GM21786 (cell line): ENCODE measurements around the gene COMMD3.
A peak's percentile ranks its signal among the peaks of the same experiment; 100 is the strongest.

Experiments
- ATAC-seq: cut with Tn5 transposase; IDR thresholded peaks from one replicate; pipeline ENCODE4 v1.9.1; 2021; ENCODE audit not compliant: unreplicated experiment

The COMMD3 gene

DNA sequence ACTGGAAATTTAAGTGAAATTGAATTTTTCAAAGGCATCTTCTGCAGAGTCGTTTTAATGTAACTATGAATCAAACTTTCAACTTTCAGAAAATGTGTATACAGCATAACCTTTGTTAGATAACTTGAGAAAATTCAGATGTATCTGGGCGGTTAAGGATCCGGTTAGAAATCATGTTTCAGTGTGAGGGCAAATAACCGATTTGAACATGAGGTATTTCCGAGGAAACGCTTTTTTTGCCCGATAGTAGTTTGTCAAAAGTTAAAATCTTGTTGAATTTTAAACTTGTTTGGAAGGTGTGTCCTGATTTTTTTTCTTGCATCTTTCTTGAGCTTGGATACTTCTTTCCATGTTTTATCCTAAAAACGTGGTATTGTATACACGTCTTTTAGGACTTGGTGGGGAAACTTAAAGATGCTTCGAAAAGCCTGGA, 3.4 kb downstream of the COMMD3 start:
- ATAC-seq = no peak

DNA sequence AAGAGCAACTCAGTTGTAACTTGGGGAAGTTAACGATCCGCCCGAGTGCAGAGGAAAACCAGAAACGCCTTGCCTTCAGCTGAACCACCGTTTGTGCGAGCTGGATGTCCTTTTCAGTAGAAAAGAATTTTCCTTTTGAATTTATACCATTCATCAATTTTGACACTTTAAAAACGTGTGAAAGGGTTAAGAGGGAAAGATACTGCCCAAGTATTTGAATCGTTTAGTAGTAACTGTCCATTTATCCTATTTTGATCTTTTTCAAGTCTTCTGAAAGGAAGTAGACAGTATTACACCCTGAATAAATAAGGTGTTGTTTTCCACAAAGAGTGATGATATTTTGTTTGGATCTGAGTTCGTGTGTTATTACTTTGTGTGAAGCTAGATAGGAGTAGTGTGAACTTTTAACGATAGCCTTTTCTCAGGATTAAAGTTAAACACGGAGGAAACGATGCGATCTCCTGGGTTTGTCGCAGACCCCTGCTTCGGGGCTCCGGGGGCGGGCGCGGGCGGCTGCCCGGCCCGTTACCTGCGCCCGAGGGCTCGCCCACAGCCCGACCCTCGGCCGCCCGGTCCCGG, 3.9 kb downstream of the COMMD3 start:
- no peak for ATAC-seq

DNA sequence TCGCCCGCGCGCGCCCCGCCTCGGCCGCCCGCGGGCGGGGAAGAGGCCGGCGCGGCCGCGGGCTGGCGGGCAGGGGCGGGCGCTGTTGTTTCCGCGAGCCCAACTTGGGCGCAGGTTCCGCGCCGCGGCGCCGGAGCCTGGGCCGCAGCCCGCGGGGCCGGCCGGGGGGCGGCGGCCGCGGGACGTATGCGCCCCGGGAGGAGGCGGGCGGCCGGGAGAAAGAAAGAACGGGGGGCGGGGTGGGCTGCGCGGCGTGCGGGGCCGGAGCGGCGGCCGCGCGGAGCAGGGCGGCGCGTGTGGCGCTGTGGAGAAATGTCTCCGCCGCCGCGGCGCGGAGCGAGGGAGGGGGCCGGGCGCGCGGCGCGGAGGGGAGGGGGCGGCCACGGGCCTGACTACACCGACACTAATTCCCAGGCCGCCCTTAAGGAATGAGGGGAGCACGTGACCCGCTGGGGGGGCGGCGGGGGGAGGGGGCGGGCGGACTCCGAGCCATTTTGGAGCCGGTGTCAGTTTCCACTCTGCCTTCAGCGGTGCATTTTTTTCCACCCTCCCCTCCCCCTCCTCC, 4.5 kb downstream of the COMMD3 start, which contains the start of gene BMI1:
BMI1 (plus strand) TSS at position 509 of the 565 bp plus-strand sequence. CDS start 5,351 bp downstream, outside the sequence.
- no peak for ATAC-seq

DNA sequence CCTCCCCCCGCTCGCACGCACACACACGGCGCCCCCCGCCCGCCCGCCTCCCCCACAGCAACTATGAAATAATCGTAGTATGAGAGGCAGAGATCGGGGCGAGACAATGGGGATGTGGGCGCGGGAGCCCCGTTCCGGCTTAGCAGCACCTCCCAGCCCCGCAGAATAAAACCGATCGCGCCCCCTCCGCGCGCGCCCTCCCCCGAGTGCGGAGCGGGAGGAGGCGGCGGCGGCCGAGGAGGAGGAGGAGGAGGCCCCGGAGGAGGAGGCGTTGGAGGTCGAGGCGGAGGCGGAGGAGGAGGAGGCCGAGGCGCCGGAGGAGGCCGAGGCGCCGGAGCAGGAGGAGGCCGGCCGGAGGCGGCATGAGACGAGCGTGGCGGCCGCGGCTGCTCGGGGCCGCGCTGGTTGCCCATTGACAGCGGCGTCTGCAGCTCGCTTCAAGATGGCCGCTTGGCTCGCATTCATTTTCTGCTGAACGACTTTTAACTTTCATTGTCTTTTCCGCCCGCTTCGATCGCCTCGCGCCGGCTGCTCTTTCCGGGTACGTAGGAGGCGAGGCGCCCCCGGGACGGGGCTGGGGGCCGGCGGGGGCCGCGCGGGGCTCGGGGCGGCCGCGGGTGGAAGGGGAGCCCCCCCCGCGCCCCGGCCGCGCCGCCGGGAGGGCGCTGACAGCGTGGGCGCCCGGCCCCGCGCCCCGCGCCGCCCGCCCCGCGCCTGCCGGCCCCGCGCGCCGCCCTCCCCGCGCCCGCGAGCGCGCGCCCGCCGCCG, 5.2 kb downstream of the COMMD3 start:
- peak; percentile 21 for ATAC-seq

GRCh38 chr10:22321924-22322640, 5.9 kb downstream of the COMMD3 start:
- ATAC-seq = no peak

- no peak for ATAC-seq
Measured at GRCh38 chr10:22322641-22323160, 6.5 kb downstream of the COMMD3 start.

GRCh38 chr10:22323538-22324305, 7.5 kb downstream of the COMMD3 start:
- ATAC-seq = no peak

- ATAC-seq = no peak
Measured at GRCh38 chr10:22324413-22324812, 8.2 kb downstream of the COMMD3 start.

DNA sequence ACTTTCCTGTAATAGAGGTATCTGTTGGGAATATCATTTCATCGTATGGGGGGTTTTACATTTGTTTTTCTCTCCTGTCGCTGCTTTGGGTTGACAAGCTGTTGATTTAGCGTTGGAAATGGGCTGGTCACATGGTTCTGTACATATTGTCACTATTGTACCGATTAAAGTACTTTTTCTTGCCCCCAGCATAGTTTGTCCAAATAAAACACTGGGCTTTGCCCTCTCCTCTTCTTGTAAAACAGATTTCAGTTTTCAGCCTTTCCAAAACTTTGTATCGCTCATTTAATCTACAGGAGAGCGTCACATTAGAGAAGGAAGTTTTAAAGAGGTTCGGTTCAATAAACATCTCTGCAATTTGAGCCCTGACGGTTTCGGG, 8.7 kb downstream of the COMMD3 start:
- no peak for ATAC-seq

- ATAC-seq = peak; percentile 49
Measured at GRCh38 chr10:22325272-22326144, 9.3 kb downstream of the COMMD3 start.

DNA sequence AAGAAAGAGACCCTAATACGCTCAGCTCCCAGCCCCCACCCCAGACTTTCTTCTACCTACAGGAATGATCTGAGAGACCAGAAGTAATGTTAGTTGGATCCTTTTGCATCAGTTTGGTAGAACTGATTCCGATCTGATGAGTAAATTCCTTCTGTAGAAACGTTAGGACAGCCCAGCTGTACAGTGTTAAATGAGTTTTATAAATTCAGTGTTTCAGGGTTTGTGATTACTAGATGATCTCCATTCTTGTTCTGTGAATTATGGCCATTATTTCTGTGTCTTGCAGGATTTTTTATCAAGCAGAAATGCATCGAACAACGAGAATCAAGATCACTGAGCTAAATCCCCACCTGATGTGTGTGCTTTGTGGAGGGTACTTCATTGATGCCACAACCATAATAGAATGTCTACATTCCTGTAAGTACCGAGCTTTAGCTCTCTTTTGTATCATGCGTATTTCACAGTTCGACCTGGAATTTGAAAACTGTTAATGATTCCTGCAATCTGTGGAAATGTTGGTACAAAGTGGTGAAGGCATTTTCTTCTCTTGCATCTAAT, 10.0 kb downstream of the COMMD3 start:
- ATAC-seq = no peak

DNA sequence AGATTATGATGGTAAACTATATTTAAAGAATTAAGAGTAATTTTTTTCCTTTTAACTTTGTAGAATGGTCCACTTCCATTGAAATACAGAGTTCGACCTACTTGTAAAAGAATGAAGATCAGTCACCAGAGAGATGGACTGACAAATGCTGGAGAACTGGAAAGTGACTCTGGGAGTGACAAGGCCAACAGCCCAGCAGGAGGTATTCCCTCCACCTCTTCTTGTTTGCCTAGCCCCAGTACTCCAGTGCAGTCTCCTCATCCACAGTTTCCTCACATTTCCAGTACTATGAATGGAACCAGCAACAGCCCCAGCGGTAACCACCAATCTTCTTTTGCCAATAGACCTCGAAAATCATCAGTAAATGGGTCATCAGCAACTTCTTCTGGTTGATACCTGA, 13.0 kb downstream of the COMMD3 start:
- ATAC-seq = no peak

DNA sequence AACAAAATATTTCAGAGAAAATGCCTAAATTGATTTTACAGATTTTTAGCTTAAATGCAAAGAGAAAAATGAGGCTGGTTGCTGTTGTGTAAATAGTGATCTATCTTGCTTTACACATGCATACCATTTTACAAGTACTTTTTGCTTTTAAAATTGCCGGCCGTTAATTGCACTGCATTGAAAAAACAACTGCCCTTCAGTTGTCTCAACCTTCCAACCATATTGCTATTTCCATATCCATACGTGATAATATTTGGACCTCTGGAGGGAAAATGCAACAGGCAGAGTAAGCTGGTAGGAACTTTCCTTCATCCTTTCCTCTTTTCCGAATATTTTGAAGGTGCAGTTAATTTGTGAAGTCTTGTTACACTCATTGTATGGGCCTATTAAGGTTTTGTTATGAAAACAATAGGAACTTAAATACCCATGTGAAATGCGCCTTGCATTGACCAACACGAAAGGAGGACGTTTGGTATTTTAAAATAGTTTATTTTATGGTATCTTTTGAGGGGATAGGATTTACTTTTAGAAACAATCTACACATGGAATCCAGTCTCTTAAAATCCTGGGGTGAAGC, 16.0 kb downstream of the COMMD3 start:
- no peak for ATAC-seq

GRCh38 chr10:22333167-22333974, 17.2 kb downstream of the COMMD3 start:
- no peak for ATAC-seq

GRCh38 chr10:22333975-22334282, 17.7 kb downstream of the COMMD3 start:
- ATAC-seq = no peak

GRCh38 chr10:22334414-22335172, 18.4 kb downstream of the COMMD3 start:
- ATAC-seq = no peak

DNA sequence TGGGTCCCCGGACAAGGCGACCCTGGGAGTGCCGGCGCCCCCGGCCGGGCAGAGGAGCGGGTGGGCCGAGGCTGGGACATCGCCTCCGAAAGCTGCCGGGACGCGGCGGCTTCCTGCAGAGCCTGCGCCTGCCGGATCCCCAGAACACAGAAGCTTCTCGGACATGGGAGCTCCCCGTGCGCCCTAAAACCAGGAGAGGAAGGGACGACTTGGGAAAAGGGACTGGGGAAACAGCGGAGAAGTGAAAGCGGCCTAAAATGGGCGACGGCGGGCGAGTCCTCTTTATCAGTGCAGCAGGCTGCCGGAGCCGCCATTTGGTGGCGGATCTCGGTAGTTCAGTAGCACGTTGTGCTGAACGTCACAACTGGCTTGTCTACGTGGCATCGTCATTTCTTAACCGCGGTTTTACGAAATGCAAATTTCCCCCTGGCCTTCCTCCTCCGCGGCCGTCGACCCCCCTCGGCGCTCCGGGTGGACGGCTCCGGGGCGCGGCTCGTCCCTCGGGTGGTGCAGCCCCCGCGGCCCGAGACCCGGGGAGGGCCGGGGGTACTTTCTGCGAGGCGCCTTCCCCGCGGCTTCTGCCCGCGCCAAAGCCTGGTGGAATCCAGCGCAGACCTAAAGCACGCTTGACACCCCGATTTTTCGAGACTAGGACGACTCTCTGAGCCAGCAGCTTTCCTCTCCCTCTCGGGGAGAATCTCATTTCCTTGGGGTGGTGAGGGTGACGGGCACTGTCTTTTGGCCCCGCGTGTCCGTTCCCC, 19.2 kb downstream of the COMMD3 start:
- no peak for ATAC-seq
